Activated naive CD8-positive, alpha-beta T cell treated with anti-CD3 and anti-CD28 coated beads, Interleukin-2, amount 50 U/mL, for 24 hours (primary cell): ENCODE data around the gene PPP1R16B.

Experiments used
- ATAC-seq: fragments of 150-1000 bp; cut with Tn5 transposase; one replicate; pipeline ENCODE4 v1.10.0; 2021
- DNase-seq: peaks from one replicate; pipeline ENCODE4 v3.0.0; 2021
- H3K27ac Mint-ChIP-seq: one replicate; pipeline ENCODE4 v1.8.0; 2021; ENCODE audit warnings: mild to moderate bottlenecking, mixed read lengths
- H3K27me3 Mint-ChIP-seq: one replicate; pipeline ENCODE4 v1.8.0; 2021; ENCODE audit warnings: mixed read lengths
- H3K36me3 Mint-ChIP-seq: one replicate; pipeline ENCODE4 v1.8.0; 2021; ENCODE audit warnings: low read depth, mixed read lengths
- H3K4me1 Mint-ChIP-seq: one replicate; pipeline ENCODE4 v1.8.0; 2021; ENCODE audit warnings: mixed read lengths
- H3K4me3 Mint-ChIP-seq: one replicate; pipeline ENCODE4 v1.8.0; 2021; ENCODE audit warnings: mild to moderate bottlenecking, moderate library complexity, mixed read lengths
- H3K9me3 Mint-ChIP-seq: one replicate; pipeline ENCODE4 v1.8.0; 2021; ENCODE audit warnings: mixed read lengths

PPP1R16B gene

DNA sequence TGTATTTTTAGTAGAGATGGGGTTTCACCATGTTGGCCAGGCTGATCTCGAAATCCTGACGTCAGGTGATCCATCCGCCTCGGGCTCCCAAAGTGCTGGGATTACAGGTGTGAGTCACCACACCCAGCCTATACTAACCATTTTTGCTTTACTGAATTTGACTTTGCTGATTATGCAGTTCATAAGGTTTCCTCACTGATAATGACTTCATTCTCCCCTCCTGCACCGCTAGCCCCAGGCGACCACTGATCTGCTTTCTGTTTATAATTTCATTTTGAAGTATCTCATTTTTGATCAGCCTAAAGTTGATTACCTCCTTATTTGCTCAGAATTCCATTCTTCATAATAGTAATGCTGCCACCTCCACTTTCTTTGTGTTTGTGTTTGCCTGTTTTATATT lies 72.0 kb downstream of the PPP1R16B start:
- Mint-ChIP-seq H3K36me3 (peaks cover 28% of the 10 kb centered on the region), H3K4me3 (no peak overlapping the region), H3K9me3 (no peaks in the 10 kb centered on the region), H3K27me3 (peaks cover 2% of the 10 kb centered on the region), H3K27ac (peak overlapping the region; percentile 66), H3K4me1 (peaks cover 95% of the 10 kb centered on the region)
- no peak for DNase-seq
- ATAC-seq: no peak

DNA sequence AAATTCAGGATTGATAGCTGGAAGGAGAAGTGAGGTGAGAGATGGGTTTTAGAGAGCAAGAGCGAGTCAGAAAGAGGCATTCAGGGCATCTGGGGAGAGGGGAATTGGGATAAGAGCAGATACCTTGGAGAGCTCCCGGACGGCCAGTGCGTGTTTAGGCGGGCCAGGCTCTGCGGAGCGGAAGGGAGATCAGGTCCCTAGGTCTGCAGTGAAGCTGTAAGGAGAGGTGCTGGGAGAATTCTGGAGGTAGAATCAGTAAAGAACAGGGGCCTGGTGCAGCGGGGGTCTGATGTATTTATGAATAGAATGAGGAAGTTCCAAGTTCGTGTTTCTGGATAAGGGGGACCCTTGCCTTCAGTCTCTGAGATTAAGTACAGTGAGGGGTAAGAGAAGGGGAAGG lies 73.4 kb downstream of the PPP1R16B start:
- no peak overlapping the region for H3K4me3 Mint-ChIP-seq
- peak overlapping the region; percentile 45 for H3K27ac Mint-ChIP-seq
- no peaks in the 10 kb centered on the region for H3K27me3 Mint-ChIP-seq
- H3K36me3 Mint-ChIP-seq: peaks cover 31% of the 10 kb centered on the region
- no peak for DNase-seq
- no peaks in the 10 kb centered on the region for H3K9me3 Mint-ChIP-seq
- ATAC-seq: no peak
- peaks cover 93% of the 10 kb centered on the region for H3K4me1 Mint-ChIP-seq

DNA sequence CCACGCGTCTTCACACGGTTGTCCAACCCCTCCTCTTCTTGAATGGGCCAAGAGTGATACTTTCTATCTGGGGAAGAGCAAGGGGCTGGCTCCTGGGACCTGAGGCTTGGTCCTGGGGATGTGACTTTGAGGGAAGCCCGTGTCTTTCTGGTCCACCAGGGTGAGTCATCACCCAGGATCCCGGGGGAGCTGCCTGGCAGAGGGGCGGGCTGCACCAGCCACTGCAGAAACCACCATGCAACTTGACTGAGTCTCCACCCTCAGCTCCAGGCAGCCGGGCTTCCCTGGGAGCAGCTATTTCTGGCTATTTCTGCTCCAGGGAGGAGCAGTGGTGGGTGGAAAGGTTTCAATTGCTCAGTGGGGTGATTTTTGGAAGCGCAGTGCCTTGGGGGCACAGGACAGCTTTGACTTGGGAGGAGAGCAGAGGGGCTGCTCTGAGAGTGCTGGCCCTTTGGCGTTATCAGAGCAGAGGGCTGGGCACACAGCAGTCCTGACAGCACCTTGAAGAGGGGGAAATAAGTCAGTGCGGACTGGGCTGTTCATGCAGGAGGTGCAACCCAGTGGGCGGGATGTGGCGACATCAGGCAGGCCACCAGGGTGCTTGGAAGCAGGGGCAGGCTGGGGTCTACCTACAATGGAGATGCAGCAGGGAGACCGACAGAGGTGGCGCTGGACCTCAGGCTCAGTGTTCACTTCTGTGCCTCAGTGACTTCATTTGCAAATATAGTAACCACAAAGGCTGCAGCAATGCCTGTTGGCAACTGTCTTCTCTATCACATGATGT lies 75.6 kb downstream of the PPP1R16B start:
- Mint-ChIP-seq H3K36me3 (peaks cover 34% of the 10 kb centered on the region), H3K9me3 (no peaks in the 10 kb centered on the region), H3K4me3 (peak overlapping the region; percentile 8), H3K27me3 (no peaks in the 10 kb centered on the region), H3K27ac (peak overlapping the region; percentile 67), H3K4me1 (peaks cover 78% of the 10 kb centered on the region)
- ATAC-seq (peak; percentile 38), DNase-seq (no peak)

DNA sequence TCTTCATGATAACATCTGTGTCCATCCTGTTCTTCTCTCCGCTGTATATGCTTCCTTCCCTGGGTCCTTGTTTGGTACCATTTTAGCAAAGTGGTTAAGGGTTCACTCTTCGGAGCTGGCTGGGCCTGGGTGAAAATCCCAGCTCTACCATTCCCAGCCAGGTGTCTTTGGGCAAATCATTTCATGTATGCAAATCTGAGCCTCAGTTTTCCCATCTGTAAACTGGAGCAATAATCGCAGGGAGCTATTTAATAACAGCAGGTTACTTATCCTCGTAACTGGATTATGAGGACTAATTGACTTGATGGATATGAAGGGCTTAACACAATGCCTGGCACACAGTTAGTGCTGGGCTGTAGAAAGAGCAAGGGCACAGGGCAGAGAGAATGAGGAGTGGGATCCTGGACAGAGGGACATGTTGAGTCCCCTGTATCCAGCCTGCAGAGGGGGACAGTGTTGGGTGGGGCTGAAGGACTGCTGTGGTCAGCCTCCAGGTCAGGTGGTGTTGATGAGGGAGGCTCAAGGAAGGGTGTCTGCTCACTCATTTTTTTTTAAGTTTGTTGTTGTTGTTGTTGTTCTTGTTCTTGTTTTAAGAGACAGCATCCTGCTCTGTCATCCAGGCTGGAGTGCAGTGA lies 76.4 kb downstream of the PPP1R16B start:
- ATAC-seq (no peak), DNase-seq (no peak)

DNA sequence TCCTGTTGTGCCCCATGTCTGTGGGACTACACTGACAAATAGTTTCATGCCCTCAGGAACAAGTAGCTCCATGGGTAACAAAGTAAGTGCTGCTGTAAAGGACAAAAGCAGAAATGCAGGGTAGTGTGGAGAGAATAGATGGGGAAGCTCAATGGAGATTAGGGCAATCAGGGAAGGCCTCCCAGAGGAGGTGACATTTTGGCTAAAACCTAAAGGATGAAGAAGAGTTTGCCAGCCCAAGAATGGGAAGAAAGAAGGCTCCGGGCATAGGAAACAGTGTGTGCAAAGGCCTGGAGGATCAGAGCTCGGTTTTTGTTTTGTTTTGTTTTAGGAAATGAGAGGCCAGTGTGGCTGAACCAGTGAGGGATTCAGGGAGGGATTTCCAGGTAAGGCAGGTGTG lies 77.1 kb downstream of the PPP1R16B start:
- peaks cover 68% of the 10 kb centered on the region for H3K4me1 Mint-ChIP-seq
- DNase-seq (no peak), ATAC-seq (no peak)
- H3K36me3 Mint-ChIP-seq: peaks cover 34% of the 10 kb centered on the region
- no peaks in the 10 kb centered on the region for H3K9me3 Mint-ChIP-seq
- no peaks in the 10 kb centered on the region for H3K27me3 Mint-ChIP-seq
- no peak overlapping the region for H3K4me3 Mint-ChIP-seq
- peak overlapping the region; percentile 72 for H3K27ac Mint-ChIP-seq

More for the DNA sequence above, 76.4 kb downstream of the PPP1R16B start:
- H3K4me3 Mint-ChIP-seq: no peak overlapping the region
- H3K36me3 Mint-ChIP-seq: peaks cover 35% of the 10 kb centered on the region
- H3K27ac Mint-ChIP-seq: peak overlapping the region; percentile 58
- H3K27me3 Mint-ChIP-seq: no peaks in the 10 kb centered on the region
- no peaks in the 10 kb centered on the region for H3K9me3 Mint-ChIP-seq
- peaks cover 72% of the 10 kb centered on the region for H3K4me1 Mint-ChIP-seq

DNA sequence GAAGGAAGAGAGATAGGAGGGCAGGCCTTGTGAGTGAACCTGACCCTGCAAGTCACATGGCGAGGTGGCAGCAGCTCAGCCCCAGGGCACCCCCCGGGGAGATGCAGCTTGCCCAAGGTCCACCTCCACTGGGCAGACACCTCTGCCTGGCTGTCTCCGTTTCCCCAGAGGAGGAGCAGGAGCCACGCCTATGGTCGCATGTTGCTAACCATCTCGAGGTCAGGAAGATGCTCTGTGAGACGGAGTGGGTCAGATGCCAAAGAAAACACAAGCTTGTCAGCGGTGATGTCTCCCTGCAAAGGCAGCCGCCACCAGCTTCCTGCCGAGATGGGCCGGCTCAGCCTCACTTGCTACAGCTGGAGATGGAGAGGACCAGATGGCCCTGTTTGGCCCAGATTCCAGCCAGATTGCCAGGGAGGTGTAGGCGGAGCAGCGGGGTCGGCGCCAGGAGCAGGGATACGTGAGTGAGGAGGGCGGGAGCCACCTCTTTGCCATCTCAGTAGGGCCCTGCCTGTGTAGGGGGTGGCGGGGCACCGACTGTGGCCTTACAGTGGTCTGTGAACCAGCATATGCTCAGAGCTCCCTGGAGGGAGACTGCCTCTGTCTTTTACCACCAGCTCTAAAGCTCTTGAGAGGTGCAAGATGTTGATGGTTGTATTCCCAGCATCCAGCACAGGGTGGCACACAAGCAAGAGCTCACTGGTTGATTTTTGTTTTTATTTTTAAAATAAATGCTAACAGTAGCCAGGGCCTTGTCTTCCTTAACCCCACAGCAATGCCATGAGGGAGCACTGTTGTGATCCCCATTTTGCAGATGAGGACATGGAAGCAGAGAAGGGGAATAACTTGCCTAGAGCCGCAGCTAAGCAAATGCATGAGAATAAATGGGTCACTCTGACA lies 77.8 kb downstream of the PPP1R16B start:
- ATAC-seq (peak; percentile 8), DNase-seq (no peak)
- Mint-ChIP-seq H3K27me3 (no peaks in the 10 kb centered on the region), H3K36me3 (peaks cover 32% of the 10 kb centered on the region), H3K9me3 (no peaks in the 10 kb centered on the region), H3K4me1 (peaks cover 61% of the 10 kb centered on the region), H3K27ac (peak overlapping the region; percentile 72), H3K4me3 (no peak overlapping the region)

DNA sequence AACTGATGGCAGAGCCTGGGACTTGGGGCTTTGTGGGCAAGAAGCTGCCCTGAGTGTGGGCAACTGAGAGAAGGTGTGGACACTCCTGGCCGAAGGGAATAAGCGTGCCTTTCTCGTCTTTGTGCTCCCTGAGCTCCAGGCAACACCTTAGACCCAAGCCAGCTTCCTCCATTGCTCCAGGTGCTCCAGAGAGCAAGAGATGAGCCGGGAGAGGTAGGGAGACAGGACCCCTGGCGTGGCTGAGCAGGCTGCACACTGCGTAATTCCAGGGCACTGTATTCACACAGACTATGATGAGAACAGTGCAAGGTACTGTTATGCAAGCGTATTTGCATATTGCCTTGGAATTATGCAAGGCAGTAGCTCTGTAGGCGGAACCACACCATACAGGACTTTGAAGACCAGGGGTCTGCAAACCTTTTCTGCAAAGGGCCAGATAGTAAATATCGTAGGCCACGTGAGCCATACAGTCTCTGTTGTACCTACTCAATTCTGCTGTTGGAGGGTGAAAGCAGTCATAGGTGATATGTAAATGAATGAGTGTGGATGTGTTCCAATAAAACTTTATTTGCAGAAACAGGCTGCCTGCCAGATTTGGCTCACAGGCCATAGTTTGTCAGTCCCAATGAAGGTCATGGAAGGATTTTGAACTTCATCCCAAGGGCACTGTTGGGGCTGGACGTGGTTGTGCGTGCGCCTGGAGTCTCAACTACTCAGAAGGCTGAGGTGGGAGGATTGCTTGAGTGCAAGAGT lies 78.7 kb downstream of the PPP1R16B start:
- H3K9me3 Mint-ChIP-seq: no peaks in the 10 kb centered on the region
- DNase-seq: no peak
- H3K4me1 Mint-ChIP-seq: peaks cover 57% of the 10 kb centered on the region
- H3K4me3 Mint-ChIP-seq: no peak overlapping the region
- no peaks in the 10 kb centered on the region for H3K27me3 Mint-ChIP-seq
- H3K36me3 Mint-ChIP-seq: peaks cover 29% of the 10 kb centered on the region
- no peak overlapping the region for H3K27ac Mint-ChIP-seq
- ATAC-seq: no peak

DNA sequence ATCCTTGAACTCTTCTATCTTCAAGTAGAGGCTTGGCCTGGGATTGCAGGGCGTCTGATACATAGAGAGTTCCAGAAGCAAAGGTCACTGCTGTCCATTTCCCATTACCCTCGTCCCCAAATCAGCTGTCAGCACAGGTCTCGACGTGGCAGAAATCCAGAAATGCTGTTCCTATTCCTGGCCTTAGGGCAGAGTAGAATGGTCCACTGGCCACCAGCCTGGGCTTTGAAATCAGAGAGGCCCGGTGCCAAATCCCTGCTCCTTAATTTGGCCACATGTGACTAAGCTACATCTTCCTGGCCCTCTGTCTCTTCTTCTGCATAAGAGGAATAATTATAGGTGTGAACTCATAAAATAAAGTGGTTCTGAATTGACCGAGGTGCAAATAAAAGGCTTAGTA lies 79.9 kb downstream of the PPP1R16B start:
- Mint-ChIP-seq H3K27me3 (no peaks in the 10 kb centered on the region), H3K9me3 (no peaks in the 10 kb centered on the region), H3K27ac (no peak overlapping the region), H3K36me3 (peaks cover 31% of the 10 kb centered on the region), H3K4me1 (peaks cover 61% of the 10 kb centered on the region), H3K4me3 (no peak overlapping the region)
- ATAC-seq (no peak), DNase-seq (no peak)

DNA sequence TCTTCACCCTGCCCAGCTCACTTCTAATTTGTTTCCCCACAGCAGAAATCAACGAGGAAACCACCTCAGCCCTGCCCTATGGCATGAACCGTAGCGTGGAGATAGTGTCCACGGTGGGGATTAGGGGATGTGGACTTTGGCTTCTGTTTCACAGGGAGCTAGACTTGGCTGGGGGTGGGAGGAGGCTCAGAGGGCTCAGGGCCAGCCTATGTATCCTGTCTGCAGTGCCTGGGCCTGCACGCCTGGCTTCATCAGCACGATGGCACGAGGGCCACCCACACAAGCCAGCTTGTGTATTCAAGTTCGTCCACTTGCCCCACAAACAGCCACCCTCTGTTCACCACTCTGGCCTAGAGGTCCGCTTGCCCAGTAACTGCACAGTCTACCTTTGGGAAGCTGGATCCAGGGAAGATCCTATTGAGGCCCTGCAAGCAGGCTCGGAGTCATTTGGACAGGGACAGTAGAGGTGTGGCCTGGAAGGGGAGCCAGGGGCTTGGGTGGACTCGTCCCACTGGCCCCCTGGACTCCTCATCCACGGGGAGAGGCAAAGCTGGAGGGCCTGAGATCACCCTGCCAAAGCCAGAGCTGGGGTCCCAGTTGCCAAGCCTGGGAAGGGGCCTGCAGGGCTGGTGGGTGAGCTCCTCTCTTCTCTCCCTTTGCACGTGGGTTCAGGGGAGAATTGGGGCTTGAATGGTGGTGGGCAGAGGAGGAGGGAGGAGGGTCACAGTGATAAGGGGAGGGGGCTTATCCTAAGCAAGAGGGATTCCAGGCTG lies 82.7 kb downstream of the PPP1R16B start:
- no peak overlapping the region for H3K4me3 Mint-ChIP-seq
- ATAC-seq: no peak
- no peaks in the 10 kb centered on the region for H3K27me3 Mint-ChIP-seq
- peaks cover 56% of the 10 kb centered on the region for H3K4me1 Mint-ChIP-seq
- no peak for DNase-seq
- H3K27ac Mint-ChIP-seq: no peak overlapping the region
- peaks cover 29% of the 10 kb centered on the region for H3K36me3 Mint-ChIP-seq
- no peaks in the 10 kb centered on the region for H3K9me3 Mint-ChIP-seq

DNA sequence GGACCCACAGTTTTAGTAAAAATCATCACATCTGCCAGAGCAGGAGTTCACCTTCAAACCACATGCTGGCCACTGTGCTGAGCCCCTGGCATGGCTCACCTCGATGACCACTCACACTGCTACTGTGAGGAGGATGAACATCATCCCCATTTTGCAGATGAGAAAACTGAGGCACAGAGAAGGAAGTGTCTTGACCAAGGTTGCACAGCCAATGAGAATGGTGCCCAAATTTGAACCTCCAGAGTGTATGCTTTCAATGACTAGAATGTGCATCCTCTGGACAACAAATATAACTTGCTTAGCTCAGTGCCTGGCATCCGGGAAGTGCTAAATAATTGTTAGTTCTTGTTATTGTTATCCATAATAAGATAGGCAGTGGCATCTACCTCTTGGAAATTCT lies 83.6 kb downstream of the PPP1R16B start:
- ATAC-seq (no peak), DNase-seq (no peak)
- peaks cover 57% of the 10 kb centered on the region for H3K4me1 Mint-ChIP-seq
- H3K27ac Mint-ChIP-seq: peak overlapping the region; percentile 37
- H3K9me3 Mint-ChIP-seq: no peaks in the 10 kb centered on the region
- no peaks in the 10 kb centered on the region for H3K27me3 Mint-ChIP-seq
- peaks cover 26% of the 10 kb centered on the region for H3K36me3 Mint-ChIP-seq
- H3K4me3 Mint-ChIP-seq: no peak overlapping the region

DNA sequence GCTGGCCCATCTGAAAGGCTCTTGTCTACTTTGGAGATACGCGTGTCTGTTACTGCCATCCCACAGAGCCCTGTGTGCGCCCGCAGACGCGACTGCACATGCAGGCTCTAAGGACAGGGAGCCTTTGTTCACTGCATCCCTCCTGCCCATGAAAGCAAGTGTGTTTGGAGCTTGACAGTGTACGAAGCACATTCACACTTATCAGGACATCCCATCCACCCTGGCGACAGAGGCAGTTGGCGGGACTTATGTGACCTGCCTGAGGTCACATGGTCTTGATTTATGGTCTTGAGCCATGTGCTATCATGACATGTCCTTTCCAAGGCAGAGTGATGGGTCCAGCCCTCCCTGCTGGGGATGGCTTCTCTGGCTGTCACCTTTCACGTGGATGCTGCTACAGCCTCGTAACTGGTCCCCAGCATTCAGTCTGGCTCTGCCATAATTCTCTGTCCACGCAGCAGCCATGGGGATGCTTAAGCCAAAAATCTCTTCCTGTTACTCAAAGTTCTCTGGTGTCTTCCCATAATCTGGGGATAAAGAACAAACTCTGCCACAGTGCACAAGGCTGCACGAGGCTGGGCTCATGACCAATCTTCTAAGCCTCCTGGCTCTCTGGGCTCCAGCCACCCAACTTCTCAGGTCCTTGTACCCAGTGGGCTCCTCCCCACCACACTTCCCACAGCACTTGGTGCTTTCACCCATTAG lies 84.4 kb downstream of the PPP1R16B start:
- Mint-ChIP-seq H3K9me3 (no peaks in the 10 kb centered on the region), H3K4me1 (peaks cover 58% of the 10 kb centered on the region), H3K36me3 (peaks cover 32% of the 10 kb centered on the region), H3K27me3 (no peaks in the 10 kb centered on the region), H3K27ac (peak overlapping the region; percentile 96), H3K4me3 (no peak overlapping the region)
- no peak for ATAC-seq
- DNase-seq: no peak

DNA sequence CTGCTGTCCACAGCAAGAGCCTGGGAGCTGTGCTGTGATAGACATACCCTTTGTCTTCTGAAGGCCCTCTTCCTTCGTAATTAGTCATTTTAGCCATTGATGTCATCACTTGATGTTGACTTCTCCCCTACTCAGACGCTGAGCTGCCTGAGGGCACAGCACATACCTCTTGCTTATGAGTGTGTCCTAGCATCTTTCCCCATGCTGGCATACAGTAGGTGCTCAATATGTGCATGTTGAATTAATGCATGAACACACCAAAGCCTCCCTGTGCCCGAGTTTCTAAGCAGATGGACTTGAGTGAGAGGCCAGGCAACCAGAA lies 85.0 kb downstream of the PPP1R16B start:
- Mint-ChIP-seq H3K4me3 (no peak overlapping the region), H3K9me3 (no peaks in the 10 kb centered on the region), H3K27me3 (no peaks in the 10 kb centered on the region), H3K4me1 (peaks cover 58% of the 10 kb centered on the region), H3K27ac (peak overlapping the region; percentile 96), H3K36me3 (peaks cover 30% of the 10 kb centered on the region)
- peak; percentile 83 for ATAC-seq
- peak; percentile 36 for DNase-seq
